ENCODE measurements around the gene KCNK4. TPM values are rescaled to one million over a fixed set of nuclear protein-coding genes. Genes with fewer than 3 reads are reported as not detected.
"Not testable (repeated sequence)": the region's sequence is repeated elsewhere in the genome, so short reads cannot be mapped to it uniquely, and the experiment has no call there.

The KCNK4 gene
- total RNA-seq, 1 donor from 2014 or later: not detected

DNA sequence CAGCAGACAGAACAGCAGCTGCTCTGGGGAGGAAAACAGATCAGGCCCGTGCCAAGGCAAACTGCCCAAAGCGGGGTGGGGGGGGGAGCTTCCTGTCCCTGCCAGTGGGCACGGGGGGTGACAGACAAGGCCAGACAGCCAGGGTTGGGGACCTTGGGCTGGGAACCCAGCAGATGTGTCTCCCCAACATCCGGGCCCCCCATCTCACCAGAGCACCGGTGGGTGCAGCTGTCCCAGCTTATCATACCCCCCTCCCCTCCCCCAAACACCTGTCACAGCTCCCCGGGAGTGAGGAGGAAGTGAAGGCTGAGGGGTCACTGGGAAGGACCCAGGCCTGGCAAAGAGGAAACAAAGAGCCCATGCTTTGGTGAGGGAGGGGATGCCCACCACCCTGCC lies 45.7 kb upstream of the KCNK4 start:
- Histone ChIP-seq H3K36me3 (peaks cover 11 to 13% of the 10 kb centered on the region in 2 donors), H3K27me3 (no peaks in the 10 kb centered on the region), H3K4me3 (peak overlapping the region; percentile 68 to 79), H3K4me1 (peaks cover 15 to 26% of the 10 kb centered on the region in 2 donors), H3K9me3 (no peaks in the 10 kb centered on the region), H3K27ac (peak overlapping the region; percentile 80 to 94)
- intact Hi-C loops (cut with DNase I): no loop called here
- DNase-seq (ENCODE audit: low spot score in 2 of 2): peak in 1 of 2 donors; percentile 85
- TF ChIP-seq, protein P1, sequence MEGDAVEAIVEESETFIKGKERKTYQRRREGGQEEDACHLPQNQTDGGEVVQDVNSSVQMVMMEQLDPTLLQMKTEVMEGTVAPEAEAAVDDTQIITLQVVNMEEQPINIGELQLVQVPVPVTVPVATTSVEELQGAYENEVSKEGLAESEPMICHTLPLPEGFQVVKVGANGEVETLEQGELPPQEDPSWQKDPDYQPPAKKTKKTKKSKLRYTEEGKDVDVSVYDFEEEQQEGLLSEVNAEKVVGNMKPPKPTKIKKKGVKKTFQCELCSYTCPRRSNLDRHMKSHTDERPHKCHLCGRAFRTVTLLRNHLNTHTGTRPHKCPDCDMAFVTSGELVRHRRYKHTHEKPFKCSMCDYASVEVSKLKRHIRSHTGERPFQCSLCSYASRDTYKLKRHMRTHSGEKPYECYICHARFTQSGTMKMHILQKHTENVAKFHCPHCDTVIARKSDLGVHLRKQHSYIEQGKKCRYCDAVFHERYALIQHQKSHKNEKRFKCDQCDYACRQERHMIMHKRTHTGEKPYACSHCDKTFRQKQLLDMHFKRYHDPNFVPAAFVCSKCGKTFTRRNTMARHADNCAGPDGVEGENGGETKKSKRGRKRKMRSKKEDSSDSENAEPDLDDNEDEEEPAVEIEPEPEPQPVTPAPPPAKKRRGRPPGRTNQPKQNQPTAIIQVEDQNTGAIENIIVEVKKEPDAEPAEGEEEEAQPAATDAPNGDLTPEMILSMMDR (IDR thresholded peaks at IDR 0.05): no peak

GRCh38 chr11:64245797-64246620 lies 45.1 kb upstream of the KCNK4 start:
- Histone ChIP-seq H3K9me3 (no peaks in the 10 kb centered on the region), H3K27ac (peak overlapping the region; percentile 80 to 94), H3K4me1 (peaks cover 15 to 30% of the 10 kb centered on the region in 2 donors), H3K4me3 (peak overlapping the region; percentile 68 to 79), H3K27me3 (no peaks in the 10 kb centered on the region), H3K36me3 (peaks cover 11 to 13% of the 10 kb centered on the region in 2 donors)
- TF ChIP-seq, protein P1 (IDR thresholded peaks at IDR 0.05): no peak
- peak; percentile 87 to 95 for DNase-seq (ENCODE audit: low spot score in 2 of 2)
- intact Hi-C loops (cut with DNase I): no loop called here

DNA sequence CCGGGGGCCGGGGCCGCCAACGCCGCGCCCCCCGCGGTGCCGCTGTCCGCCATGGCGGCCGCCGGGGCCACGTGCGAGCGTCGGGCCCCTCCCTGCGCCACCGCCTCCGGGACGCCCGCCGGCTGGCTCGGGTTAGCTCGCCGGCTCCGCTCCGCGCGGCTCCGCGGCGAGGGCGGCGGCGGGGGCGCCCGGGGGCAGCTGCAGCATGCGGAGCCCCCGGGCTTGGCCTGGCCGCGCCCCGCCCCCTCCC lies 44.6 kb upstream of the KCNK4 start:
- peaks cover 11 to 13% of the 10 kb centered on the region in 2 donors for H3K36me3 ChIP-seq
- H3K27ac ChIP-seq: peak overlapping the region; percentile 80 to 94
- peak overlapping the region; percentile 68 to 79 for H3K4me3 ChIP-seq
- peaks cover 15 to 30% of the 10 kb centered on the region in 2 donors for H3K4me1 ChIP-seq
- DNase-seq (ENCODE audit: low spot score in 2 of 2); H3K27me3 ChIP-seq; intact Hi-C loops (cut with DNase I); H3K9me3 ChIP-seq: not testable (repeated sequence)
- TF ChIP-seq, protein P1 (IDR thresholded peaks at IDR 0.05): peak in 1 of 3 experiments; percentile 3

- Histone ChIP-seq H3K36me3 (peaks cover 11 to 13% of the 10 kb centered on the region in 2 donors), H3K9me3 (no peaks in the 10 kb centered on the region), H3K4me3 (peak within 1 kb of the TSS; percentile 68 to 79), H3K4me1 (peaks cover 15 to 29% of the 10 kb centered on the region in 2 donors), H3K27me3 (no peaks in the 10 kb centered on the region), H3K27ac (peak within 1 kb of the TSS; percentile 80 to 94)
- intact Hi-C loops (cut with DNase I): no loop called here
- TF ChIP-seq, protein P1 (IDR thresholded peaks at IDR 0.05): peak in 2 of 3 experiments; percentile 14 to 26
- peak in 1 of 2 donors; percentile 94 for DNase-seq (ENCODE audit: low spot score in 2 of 2)
Measured at GRCh38 chr11:64246871-64247728, 44.0 kb upstream of the KCNK4 start, which contains the start of gene PPP1R14B. PPP1R14B (minus strand) TSS chr11:64246943; CDS start chr11:64246673, 270 bp downstream.

DNA sequence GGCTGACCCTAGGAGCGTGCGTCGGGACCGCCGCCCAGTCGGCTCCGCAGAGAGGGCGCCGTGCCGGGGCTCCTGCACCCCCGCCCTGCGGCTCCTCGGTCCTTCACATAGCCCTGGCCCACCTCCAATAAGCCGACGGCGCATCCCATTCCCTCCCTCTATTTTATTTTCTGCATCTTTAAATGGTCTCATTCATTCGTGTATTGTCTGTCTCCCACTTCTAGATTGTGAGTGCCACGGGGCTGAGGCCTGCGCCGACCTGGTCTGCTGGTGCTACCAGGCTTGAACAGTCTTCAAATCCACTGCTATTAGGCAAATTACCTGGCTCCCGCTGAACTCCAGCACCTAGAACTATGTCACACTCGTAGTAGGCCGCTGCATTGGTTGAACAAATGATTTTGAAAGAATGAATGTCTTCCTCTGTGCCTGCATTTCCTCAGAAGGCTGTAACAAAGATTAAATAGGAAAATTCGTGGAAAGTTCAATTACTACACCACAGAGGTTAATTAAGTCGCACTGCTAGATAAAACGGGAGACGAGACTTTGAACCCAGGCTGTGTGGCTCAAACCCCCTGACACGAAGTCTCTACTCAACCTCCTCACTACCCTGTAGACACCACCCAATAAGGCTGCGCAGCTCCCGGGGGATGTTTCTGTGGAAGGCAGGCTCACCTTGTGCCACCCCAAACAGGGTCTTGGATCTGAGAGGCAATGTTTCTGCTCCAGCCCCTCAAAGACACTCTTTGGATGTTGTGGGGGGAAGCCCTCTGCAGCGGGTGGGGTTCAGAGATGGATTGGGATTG lies 43.2 kb upstream of the KCNK4 start:
- intact Hi-C loops (cut with DNase I): no loop called here
- no peak for DNase-seq (ENCODE audit: low spot score in 2 of 2)
- TF ChIP-seq, protein P1 (IDR thresholded peaks at IDR 0.05): no peak
- H3K27ac ChIP-seq: peak overlapping the region; percentile 75 to 83
- H3K36me3 ChIP-seq: peaks cover 11 to 13% of the 10 kb centered on the region in 2 donors
- no peaks in the 10 kb centered on the region for H3K27me3 ChIP-seq
- no peaks in the 10 kb centered on the region for H3K9me3 ChIP-seq
- peaks cover 20 to 28% of the 10 kb centered on the region in 2 donors for H3K4me1 ChIP-seq
- H3K4me3 ChIP-seq: peak overlapping the region; percentile 68 to 79

Data from ascending aorta (tissue), 2 donors.